Measurements from ENCODE around the gene SUPT3H. TPM values are rescaled to one million over a fixed set of nuclear protein-coding genes. Genes with fewer than 3 reads are reported as not detected.

The SUPT3H gene
- total and polyA plus RNA-seq, 2 experiments from 2014 or later, result 12.4 to 19.4 TPM

DNA sequence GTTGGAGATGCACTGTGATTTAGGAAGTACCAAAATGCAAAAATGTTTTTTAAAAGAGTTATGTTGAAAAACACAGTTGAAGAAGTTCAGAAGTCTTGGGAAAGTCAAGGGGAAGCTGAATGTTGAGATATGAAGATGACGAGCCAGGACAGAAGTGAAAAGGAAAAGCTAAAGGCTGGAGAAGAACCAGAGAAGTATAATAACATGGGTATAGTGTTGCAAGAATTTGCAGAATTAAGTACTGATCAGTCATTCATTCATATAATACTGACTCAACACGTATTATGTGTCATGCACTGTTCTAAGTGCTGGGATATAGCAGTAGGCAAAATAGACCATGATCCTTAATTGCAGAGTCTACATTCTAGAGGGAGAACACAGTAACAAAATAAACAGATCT, 557.4 kb downstream of the SUPT3H start:
- H3K4me1 ChIP-seq (ENCODE audit: low read depth), result no peaks in the 10 kb centered on the region
- DNase-seq (ENCODE audit: low read depth in 1 of 2, low spot score in 1 of 2), result no peak
- H3K4me3 ChIP-seq, result no peak overlapping the region
- H3K27me3 ChIP-seq, result no peaks in the 10 kb centered on the region
- H3K27ac ChIP-seq, result no peak overlapping the region
- no peaks in the 10 kb centered on the region for H3K36me3 ChIP-seq
- no peaks in the 10 kb centered on the region for H3K9me3 ChIP-seq (ENCODE audit: low read depth)
- TF ChIP-seq, protein P1, sequence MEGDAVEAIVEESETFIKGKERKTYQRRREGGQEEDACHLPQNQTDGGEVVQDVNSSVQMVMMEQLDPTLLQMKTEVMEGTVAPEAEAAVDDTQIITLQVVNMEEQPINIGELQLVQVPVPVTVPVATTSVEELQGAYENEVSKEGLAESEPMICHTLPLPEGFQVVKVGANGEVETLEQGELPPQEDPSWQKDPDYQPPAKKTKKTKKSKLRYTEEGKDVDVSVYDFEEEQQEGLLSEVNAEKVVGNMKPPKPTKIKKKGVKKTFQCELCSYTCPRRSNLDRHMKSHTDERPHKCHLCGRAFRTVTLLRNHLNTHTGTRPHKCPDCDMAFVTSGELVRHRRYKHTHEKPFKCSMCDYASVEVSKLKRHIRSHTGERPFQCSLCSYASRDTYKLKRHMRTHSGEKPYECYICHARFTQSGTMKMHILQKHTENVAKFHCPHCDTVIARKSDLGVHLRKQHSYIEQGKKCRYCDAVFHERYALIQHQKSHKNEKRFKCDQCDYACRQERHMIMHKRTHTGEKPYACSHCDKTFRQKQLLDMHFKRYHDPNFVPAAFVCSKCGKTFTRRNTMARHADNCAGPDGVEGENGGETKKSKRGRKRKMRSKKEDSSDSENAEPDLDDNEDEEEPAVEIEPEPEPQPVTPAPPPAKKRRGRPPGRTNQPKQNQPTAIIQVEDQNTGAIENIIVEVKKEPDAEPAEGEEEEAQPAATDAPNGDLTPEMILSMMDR (IDR thresholded peaks at IDR 0.05; ENCODE audit: low read depth, low read length), result no peak

GRCh38 chr6:44811456-44811855, 566.3 kb downstream of the SUPT3H start:
- Histone ChIP-seq H3K27ac (no peak overlapping the region), H3K4me3 (no peak overlapping the region), H3K27me3 (no peaks in the 10 kb centered on the region), H3K4me1 (ENCODE audit: low read depth) (no peaks in the 10 kb centered on the region), H3K9me3 (ENCODE audit: low read depth) (no peaks in the 10 kb centered on the region), H3K36me3 (no peaks in the 10 kb centered on the region)
- TF ChIP-seq, protein P1 (IDR thresholded peaks at IDR 0.05; ENCODE audit: low read depth, low read length), result no peak
- no peak for DNase-seq (ENCODE audit: low read depth in 1 of 2, low spot score in 1 of 2)

GRCh38 chr6:44809258-44809657, 568.5 kb downstream of the SUPT3H start:
- no peaks in the 10 kb centered on the region for H3K4me1 ChIP-seq (ENCODE audit: low read depth)
- TF ChIP-seq, protein P1 (IDR thresholded peaks at IDR 0.05; ENCODE audit: low read depth, low read length), result no peak
- no peak for DNase-seq (ENCODE audit: low read depth in 1 of 2, low spot score in 1 of 2)

DNA sequence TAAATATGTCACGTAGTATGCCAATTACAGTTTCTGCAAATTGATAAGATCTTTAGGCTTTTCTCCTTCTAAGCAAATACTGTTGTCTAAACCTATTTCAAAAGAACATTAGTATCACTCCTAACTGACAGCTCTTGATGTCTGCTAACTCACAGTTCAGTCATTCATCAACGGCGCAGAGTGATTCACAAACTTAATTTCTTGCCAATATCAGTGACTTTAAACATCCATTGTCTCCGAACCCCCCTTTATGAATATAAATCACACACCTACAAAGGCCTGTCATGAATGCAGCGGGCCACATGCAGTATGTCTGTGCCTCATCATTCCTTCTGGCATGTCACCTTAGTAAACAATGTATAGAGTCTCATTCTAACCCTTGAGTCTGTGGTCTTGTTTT, 569.6 kb downstream of the SUPT3H start:
- Histone ChIP-seq H3K27me3 (no peaks in the 10 kb centered on the region), H3K4me3 (no peak overlapping the region), H3K9me3 (ENCODE audit: low read depth) (no peaks in the 10 kb centered on the region), H3K4me1 (ENCODE audit: low read depth) (no peaks in the 10 kb centered on the region), H3K27ac (no peak overlapping the region), H3K36me3 (no peaks in the 10 kb centered on the region)
- no peak for DNase-seq (ENCODE audit: low read depth in 1 of 2, low spot score in 1 of 2)
- TF ChIP-seq, protein P1 (IDR thresholded peaks at IDR 0.05; ENCODE audit: low read depth, low read length), result no peak

More at GRCh38 chr6:44809258-44809657, 568.5 kb downstream of the SUPT3H start:
- no peak overlapping the region for H3K27ac ChIP-seq
- H3K4me3 ChIP-seq, result no peak overlapping the region
- no peaks in the 10 kb centered on the region for H3K27me3 ChIP-seq
- no peaks in the 10 kb centered on the region for H3K9me3 ChIP-seq (ENCODE audit: low read depth)
- H3K36me3 ChIP-seq, result no peaks in the 10 kb centered on the region

DNA sequence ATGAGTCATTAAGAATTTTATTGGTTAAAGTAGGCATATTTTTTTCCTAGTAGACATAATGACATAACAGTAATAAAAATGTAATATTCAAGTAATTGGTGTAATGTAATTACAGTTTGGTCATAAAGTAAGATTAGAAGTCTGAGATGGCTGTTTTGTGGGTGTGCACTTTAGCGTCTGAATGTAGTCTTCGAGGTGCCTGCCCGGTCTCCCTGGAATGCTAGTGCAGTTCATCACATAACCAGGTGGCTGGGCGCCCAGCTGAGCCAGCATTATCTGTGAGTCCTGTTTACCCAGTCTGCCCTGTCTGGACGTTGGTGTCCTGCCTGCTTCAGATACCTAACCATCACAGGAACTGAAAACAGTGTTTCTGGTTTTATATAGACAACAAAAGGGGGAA, 571.1 kb downstream of the SUPT3H start:
- no peaks in the 10 kb centered on the region for H3K27me3 ChIP-seq
- H3K4me1 ChIP-seq (ENCODE audit: low read depth), result no peaks in the 10 kb centered on the region
- TF ChIP-seq, protein P1 (IDR thresholded peaks at IDR 0.05; ENCODE audit: low read depth, low read length), result no peak
- H3K4me3 ChIP-seq, result no peak overlapping the region
- no peak for DNase-seq (ENCODE audit: low read depth in 1 of 2, low spot score in 1 of 2)
- no peak overlapping the region for H3K27ac ChIP-seq
- H3K9me3 ChIP-seq (ENCODE audit: low read depth), result no peaks in the 10 kb centered on the region
- H3K36me3 ChIP-seq, result no peaks in the 10 kb centered on the region
